HFFc6 (cell line): ENCODE measurements around the gene STK33. TPM values are rescaled to one million over a fixed set of nuclear protein-coding genes. Genes with fewer than 3 reads are reported as not detected.

Experiments used
- DNase-seq: peaks from one replicate; pipeline ENCODE4 v3.0.0-alpha.2; 2018
- H3K27ac Mint-ChIP-seq: 2 replicates; pipeline ENCODE4 v1.8.0; 2020; ENCODE audit warnings: mild to moderate bottlenecking, mixed read lengths
- H3K27me3 Mint-ChIP-seq: 2 replicates; pipeline ENCODE4 v1.8.0; 2021; ENCODE audit warnings: mild to moderate bottlenecking, moderate library complexity, mixed read lengths; ENCODE audit not compliant: insufficient read depth
- H3K36me3 Mint-ChIP-seq: 2 replicates; pipeline ENCODE4 v1.8.0; 2021; ENCODE audit warnings: low read depth, mixed read lengths
- H3K4me1 Mint-ChIP-seq: 2 replicates; pipeline ENCODE4 v1.8.0; 2020; ENCODE audit warnings: low read depth, mixed read lengths
- H3K4me3 Mint-ChIP-seq: 2 replicates; pipeline ENCODE4 v1.8.0; 2020; ENCODE audit warnings: mild to moderate bottlenecking, moderate library complexity, mixed read lengths
- H3K9me3 Mint-ChIP-seq: 2 replicates; pipeline ENCODE4 v1.8.0; 2020; ENCODE audit warnings: mild to moderate bottlenecking, mixed read lengths
- CTCF ChIP-seq: fragments of 200-600 bp; sonication (generic); IDR thresholded peaks from 2 replicates; pipeline ENCODE4 v1.5.0; 2021; ENCODE audit warnings: antibody characterized with exemption, mild to moderate bottlenecking
- total RNA-seq, 6 experiments: library from RNA; stranded (reverse); fragmentation: NEBNext Ultra II Directional; extraction: Animal tissue kit (Norgen Biotek cat#: 25700); gene quantifications; 2 replicates in 1 of 6; 3 replicates in 5 of 6; pipeline ENCODE4 v1.2.3, GENCODE V29; 2021

The STK33 gene
- total RNA-seq, 6 experiments from 2014 or later = 0.73 to 4.0 (median 3.8) TPM; not detected in 1

- no peak for DNase-seq
- H3K27me3 Mint-ChIP-seq = peaks cover 50% of the 10 kb centered on the region
- no peak overlapping the region for H3K4me3 Mint-ChIP-seq
- H3K36me3 Mint-ChIP-seq = no peaks in the 10 kb centered on the region
- TF ChIP-seq CTCF = no peak
- H3K4me1 Mint-ChIP-seq = no peaks in the 10 kb centered on the region
- no peaks in the 10 kb centered on the region for H3K9me3 Mint-ChIP-seq
- no peak overlapping the region for H3K27ac Mint-ChIP-seq
Measured at GRCh38 chr11:8354622-8355415, 239.2 kb downstream of the STK33 start.

GRCh38 chr11:8352876-8353505 lies 241.0 kb downstream of the STK33 start:
- no peak for TF ChIP-seq CTCF
- H3K9me3 Mint-ChIP-seq = no peaks in the 10 kb centered on the region
- no peak for DNase-seq
- H3K36me3 Mint-ChIP-seq = no peaks in the 10 kb centered on the region
- no peak overlapping the region for H3K4me3 Mint-ChIP-seq
- no peak overlapping the region for H3K27ac Mint-ChIP-seq
- peaks cover 46% of the 10 kb centered on the region for H3K27me3 Mint-ChIP-seq
- no peaks in the 10 kb centered on the region for H3K4me1 Mint-ChIP-seq

- H3K36me3 Mint-ChIP-seq = no peaks in the 10 kb centered on the region
- peaks cover 48% of the 10 kb centered on the region for H3K27me3 Mint-ChIP-seq
- H3K4me1 Mint-ChIP-seq = no peaks in the 10 kb centered on the region
- H3K9me3 Mint-ChIP-seq = no peaks in the 10 kb centered on the region
- H3K27ac Mint-ChIP-seq = no peak overlapping the region
- TF ChIP-seq CTCF = no peak
- DNase-seq = no peak
- no peak overlapping the region for H3K4me3 Mint-ChIP-seq
Measured at GRCh38 chr11:8352103-8352875, 241.7 kb downstream of the STK33 start.

GRCh38 chr11:8351223-8351622 lies 242.8 kb downstream of the STK33 start:
- Mint-ChIP-seq H3K27me3 (peaks cover 48% of the 10 kb centered on the region), H3K9me3 (no peaks in the 10 kb centered on the region), H3K27ac (no peak overlapping the region), H3K4me3 (no peak overlapping the region), H3K36me3 (no peaks in the 10 kb centered on the region), H3K4me1 (no peaks in the 10 kb centered on the region)
- TF ChIP-seq CTCF = no peak
- no peak for DNase-seq

GRCh38 chr11:8347978-8348377 lies 246.1 kb downstream of the STK33 start:
- DNase-seq = no peak
- Mint-ChIP-seq H3K4me1 (no peaks in the 10 kb centered on the region), H3K4me3 (no peak overlapping the region), H3K36me3 (no peaks in the 10 kb centered on the region), H3K27me3 (peaks cover 41% of the 10 kb centered on the region), H3K27ac (no peak overlapping the region), H3K9me3 (no peaks in the 10 kb centered on the region)
- no peak for TF ChIP-seq CTCF
